KBM-7 (cell line): ENCODE measurements around the gene SETX.

ENCODE experiments used
- DNase-seq: peaks from one replicate; pipeline ENCODE4 v3.0.0-alpha.2; 2015
- in situ Hi-C: fragments of 300-500 bp; cut with MboI; formaldehyde crosslinking; loops from 2 replicates; pipeline ENCODE4 v1.14.3; 2020; ENCODE audit warnings: low sequenced_read_pairs, low pct_unique_long_range_greater_than_20kb, mixed read lengths

Gene SETX

GRCh38 chr9:132233138-132233537 lies 121.6 kb downstream of the SETX start:
- DNase-seq = no peak
- in situ Hi-C loops = loop anchor here (25.0 kb wide), 1 partner anchor 471 kb away; no protein-coding TSS in a partner anchor

- in situ Hi-C loops = loop anchor here (25.0 kb wide), 1 partner anchor 470 kb away; no protein-coding TSS in a partner anchor
- no peak for DNase-seq
These were observed 122.3 kb downstream of the SETX start for GRCh38 chr9:132232522-132232921.

DNA sequence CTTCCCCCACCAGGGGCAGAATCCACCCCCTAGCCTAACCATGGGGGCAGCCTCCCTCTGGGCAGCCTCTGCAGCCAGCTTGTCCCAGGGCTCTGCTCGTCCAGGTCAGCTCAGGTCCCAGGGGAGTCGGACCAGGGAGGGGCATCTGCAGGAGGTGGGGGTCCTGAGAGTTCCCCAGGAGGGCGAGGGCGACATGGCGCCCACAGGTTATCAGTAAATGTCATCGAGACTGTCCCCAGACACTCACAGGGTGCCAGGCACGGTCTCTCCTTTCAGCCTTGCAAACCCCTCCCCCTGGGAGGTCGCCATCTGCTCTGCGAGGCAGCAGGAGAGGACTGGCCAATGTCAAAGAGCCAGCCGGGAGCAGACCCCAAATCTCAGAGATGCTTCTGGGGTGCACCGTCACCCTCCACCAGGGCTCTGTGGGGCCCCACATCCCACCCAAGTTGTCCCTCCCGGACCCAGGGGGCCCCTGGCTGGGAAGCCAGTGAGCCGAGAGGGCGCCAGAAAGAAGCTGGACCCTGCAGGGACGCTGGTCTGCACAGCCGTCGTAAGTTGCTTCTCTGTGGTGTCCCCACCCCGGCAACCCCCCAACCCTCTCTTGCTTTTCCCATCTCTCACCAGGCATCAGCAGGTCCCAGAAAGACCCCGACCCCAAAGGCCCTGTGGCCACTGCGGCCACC lies 123.6 kb downstream of the SETX start:
- in situ Hi-C loops = loop anchor here (25.0 kb wide), 1 partner anchor 469 kb away; no protein-coding TSS in a partner anchor
- no peak for DNase-seq

- no peak for DNase-seq
- in situ Hi-C loops = loop anchor here (25.0 kb wide), 1 partner anchor 468 kb away; no protein-coding TSS in a partner anchor
These were observed 124.2 kb downstream of the SETX start for GRCh38 chr9:132230605-132231004.

DNA sequence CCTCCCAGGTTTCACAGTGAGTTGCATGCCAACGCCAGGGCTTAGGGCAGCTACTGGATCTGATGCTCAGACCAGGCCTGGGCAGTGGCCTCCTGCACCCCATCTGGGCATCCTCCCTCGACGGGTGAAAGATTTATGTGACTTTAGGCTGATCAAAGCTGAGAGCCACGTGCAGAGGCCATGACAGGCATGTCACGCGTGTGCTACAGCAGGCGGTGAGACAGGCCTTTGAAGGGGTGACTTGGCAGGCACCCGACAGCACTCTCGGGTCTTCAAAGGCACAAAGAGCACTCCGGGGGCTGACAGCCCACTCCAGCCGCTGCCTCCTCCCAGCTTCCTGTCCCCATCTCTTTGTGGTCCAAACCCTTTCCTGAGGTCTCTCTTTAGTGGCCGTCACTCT lies 126.7 kb downstream of the SETX start:
- in situ Hi-C loops = loop anchor here (25.0 kb wide), 1 partner anchor 466 kb away; no protein-coding TSS in a partner anchor
- no peak for DNase-seq

GRCh38 chr9:132226571-132227430 lies 128.0 kb downstream of the SETX start:
- no peak for DNase-seq
- in situ Hi-C loops = loop anchor here (25.0 kb wide), 1 partner anchor 464 kb away; no protein-coding TSS in a partner anchor

DNA sequence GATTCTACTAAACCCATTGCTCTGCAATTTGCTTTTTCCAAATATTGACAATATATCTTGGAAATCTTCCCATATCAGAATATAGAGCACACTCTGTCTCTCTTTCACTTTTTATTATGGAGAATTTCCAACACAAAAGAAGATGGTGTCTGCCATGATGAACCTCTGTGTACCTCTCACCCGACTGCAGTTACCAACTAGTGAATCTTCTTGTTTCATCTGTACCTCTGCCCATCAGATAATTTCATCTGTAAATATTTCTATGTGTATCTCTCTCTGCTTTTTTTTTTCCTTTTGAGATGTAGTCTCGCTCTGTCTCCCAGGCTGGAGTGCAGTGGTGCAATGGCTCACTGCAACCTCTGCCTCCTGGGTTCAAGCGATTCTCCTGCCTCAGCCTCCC lies 130.1 kb downstream of the SETX start:
- DNase-seq = no peak
- in situ Hi-C loops = loop anchor here (25.0 kb wide), 1 partner anchor 462 kb away; no protein-coding TSS in a partner anchor

DNA sequence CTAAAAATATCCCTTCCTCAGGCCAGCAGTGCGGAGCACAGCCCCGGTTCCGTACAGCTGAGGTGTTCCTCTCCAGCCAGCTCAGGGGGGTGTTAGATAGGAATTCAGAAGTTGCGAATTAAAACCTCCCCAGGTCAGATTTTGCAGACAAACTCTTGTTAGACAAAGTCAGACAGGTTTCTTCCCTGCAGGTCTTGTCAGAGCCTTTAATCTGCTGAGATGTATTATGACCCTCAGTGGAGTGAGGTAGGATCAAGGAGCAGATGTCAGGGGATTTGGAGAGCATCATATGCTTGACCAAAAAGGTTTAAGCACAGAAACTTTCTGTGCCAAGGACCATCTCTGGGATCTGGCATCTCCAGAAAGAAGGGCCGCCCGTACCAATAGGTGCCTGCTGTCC lies 132.8 kb downstream of the SETX start:
- DNase-seq = no peak
- in situ Hi-C loops = no loop called here

GRCh38 chr9:132218208-132218607 lies 136.6 kb downstream of the SETX start:
- no peak for DNase-seq
- in situ Hi-C loops = no loop called here

DNA sequence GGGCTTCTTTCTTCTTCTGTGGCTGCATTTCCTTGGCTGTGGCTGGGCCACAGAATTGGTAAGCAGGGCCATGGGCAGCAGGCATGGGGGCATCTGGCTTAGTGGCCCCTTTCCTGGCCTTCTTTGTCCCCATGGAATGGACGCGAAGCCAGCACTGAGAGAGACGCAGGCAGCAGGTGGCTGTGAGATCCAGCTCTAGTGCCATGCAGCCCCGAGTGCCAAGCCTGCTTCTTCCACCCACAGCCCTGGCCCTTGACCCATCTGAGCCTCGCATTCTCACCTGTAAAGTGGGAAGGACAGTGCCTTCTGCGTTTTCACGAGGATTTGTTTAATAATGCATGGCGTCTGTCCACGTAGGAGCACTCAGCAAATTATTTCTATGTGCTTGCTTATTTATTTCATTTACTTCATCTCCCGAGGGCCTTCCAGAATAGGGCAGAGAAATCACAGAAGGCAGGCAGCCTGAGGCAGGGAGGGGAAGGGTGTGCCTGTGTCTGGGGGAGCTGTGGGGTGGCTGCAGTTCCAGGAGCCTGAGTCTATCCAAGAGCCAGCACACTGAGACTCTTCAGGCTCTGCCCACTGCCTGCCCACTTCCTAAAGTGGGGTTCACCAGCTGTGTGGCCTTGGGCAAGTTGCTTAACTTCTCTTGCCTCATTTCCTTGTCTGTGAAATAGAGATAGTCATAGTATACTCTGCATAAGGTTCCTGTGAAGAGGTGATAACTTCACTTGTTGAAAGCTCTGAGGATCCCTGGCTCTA lies 137.7 kb downstream of the SETX start:
- in situ Hi-C loops = no loop called here
- no peak for DNase-seq

DNA sequence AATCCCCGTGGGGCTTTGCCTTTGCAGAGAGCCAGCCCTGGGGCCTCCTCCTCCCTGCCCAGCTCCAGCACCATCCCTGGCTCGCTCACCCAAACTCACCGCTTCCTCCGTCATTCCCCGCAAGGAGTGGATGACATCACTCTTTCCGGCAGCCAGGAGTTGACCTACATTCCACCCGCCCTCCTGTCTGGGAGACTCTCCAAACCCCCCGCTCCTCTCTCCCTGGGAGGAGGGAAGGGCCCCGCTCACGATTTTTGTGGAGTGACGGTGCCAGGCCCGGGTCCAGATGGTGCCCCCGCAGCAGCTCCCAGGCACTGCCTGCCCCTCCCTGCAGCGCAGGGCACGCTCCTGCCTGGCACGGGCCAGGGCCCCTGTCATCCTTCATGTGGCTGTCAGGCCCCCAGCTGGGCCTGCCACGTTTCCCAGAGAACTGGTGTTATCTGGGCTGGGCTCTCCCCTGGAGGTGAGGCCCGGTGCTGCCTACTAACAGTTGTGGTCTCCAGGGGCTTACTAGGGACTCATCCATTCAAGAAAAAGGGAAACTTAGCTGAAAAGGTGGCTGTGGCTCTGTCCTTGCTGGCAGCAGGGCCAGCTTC lies 140.7 kb downstream of the SETX start:
- in situ Hi-C loops = no loop called here
- DNase-seq = no peak

DNA sequence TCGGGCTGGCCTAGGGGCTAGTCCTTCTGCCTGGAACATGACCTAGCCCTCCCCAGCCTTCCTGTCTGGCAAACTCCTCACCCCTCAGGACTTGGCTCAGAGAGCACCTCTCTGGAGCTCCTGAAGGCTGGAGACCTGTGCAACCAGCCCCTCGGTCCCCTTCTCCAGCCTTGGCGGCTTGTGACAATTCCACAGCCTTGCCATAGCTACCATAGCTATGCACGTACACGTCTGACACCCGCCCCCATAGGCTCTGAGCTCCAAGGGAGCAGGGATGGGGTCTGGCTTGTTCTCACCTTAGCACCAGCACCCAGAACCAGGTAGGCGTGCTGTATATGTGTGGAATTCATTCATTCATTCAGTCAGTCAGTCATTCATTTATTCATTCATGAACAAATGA lies 143.2 kb downstream of the SETX start:
- in situ Hi-C loops = no loop called here
- no peak for DNase-seq
